GM19455 (cell line): ENCODE results near the gene HDAC1.
"Not testable (repeated sequence)": the region's sequence is repeated elsewhere in the genome, so short reads cannot be mapped to it uniquely, and the experiment has no call there.

ENCODE experiments used
- ATAC-seq: cut with Tn5 transposase; IDR thresholded peaks from one replicate; pipeline ENCODE4 v1.9.1; 2021; ENCODE audit not compliant: unreplicated experiment

Gene HDAC1

DNA sequence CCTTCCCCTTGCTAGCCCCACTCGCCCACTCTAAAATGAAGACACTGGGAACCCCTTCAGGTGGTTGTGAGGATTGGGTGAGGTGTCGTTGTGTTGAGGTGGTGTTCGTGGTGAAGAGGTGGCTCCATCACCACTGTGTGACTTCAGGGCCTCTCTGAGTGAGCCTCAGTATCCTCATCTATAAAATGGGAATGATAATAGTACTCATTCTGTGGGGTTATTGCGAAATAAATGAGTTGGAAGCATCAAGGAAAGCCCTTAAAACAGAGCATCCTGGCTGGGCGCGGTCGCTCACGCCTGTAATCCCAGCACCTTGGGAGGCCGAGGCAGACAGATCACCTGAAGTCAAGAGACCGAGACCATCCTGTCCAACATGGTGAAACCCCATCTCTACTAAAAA lies 50.8 kb downstream of the HDAC1 start:
- no peak for ATAC-seq

DNA sequence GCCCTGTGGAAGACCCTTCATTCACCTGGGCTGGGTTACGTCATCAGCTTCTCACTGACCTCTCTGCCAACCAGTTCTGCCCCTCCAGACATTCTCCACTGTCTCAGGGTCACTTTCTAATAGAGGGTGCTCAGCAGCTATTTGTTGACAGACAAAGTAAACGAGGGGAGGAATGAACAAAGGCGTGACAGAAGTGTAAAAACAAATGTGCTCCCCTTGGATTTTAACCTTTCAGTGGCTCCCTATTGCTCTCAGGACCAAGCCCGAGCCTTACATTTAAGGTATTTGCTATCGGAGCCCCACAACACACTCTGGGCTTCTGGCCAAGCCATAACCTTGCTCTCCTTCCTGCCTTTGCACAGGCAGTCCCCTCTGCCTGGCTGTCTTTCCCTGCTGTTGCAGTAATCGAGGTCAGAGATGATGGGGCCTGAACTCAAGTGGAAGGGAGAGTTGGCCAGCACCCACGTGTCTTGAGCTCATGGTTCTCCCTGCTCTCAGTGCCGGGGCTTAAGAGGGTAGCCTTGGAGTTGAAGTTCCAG lies 53.5 kb downstream of the HDAC1 start:
- ATAC-seq, result no peak

DNA sequence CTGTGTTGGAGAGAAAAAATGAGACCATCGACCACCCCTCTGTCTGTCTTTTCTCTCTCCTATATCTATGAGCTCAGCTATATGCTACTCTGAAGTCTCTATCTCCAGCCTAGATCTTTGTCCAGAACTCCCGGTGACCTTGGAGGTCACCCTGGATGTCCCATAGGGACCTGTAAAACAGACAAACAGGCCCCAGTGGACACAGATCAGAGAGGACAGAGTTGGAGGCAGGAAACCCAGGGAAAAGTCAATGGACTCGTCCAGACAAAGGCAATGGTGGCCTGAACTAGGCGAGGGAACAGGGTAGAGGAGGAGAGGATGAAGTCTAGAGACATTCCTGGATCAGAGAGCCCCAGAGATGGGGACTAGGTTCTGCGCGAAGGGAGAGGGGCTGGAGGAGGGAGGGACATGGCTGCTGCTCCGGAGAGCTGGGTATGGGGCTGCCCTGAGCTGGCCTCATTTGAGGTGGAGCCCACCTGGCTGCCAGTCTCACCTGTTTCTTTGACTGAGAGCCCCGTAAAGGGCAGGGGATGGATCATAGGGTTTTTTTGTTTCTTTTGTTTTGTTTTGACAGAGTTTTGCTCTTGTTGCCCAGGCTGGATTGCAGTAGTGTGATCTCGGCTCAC lies 54.8 kb downstream of the HDAC1 start:
- ATAC-seq, result no peak

DNA sequence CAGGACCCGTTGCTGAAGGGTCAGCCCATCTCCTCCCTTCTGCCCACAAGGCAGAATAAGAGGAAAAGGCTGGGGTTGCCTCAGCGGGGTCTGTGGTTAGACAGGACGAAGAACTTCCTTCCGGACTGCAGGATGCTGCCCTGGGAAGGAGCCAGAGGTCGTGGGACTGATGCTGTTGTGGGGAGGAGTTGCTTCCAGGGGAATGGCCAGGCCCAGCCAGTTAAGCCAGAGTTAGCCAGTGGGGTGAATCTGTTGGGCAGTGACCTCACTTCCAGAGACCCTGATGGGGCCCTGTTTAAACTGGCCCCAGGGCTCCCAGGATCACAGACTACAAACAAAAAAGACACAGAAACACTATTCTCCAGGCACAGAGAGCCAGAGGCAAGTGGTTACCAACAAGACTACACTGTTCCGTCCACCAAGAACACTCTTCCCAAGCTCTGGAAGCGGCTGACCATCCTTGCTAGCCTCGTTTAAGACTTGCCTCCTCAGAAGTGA lies 57.4 kb downstream of the HDAC1 start:
- ATAC-seq, result no peak

DNA sequence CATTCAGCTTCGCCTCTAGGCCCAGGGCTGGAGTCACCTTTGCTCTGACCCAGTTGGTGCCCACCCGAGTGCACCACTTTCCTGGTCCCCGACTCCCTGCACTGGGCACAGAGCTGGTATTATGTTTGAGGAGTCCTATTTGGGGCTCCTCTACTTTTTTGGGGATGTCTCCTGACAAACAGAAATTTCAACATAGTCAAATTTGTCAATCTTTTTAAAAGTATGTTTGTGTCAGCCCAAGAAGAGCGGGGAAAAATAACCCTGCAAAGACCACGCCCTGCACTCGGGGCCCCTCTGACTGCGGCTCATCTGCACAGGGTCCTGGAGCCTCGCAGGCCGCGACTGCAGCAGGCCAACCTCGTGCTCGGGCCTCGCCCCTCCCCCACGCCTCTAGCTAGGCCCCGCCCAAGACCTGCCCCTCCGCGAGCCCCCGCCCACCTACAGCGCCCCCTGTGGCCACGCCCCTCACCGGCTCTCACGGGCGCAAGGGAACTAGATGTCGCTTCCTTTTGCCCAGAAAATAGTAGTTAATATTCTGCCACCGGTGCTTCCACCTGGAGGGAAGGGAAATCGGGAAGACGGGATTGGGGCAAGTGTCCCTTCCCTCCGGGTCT lies 59.0 kb downstream of the HDAC1 start:
- peak; percentile 36 for ATAC-seq

DNA sequence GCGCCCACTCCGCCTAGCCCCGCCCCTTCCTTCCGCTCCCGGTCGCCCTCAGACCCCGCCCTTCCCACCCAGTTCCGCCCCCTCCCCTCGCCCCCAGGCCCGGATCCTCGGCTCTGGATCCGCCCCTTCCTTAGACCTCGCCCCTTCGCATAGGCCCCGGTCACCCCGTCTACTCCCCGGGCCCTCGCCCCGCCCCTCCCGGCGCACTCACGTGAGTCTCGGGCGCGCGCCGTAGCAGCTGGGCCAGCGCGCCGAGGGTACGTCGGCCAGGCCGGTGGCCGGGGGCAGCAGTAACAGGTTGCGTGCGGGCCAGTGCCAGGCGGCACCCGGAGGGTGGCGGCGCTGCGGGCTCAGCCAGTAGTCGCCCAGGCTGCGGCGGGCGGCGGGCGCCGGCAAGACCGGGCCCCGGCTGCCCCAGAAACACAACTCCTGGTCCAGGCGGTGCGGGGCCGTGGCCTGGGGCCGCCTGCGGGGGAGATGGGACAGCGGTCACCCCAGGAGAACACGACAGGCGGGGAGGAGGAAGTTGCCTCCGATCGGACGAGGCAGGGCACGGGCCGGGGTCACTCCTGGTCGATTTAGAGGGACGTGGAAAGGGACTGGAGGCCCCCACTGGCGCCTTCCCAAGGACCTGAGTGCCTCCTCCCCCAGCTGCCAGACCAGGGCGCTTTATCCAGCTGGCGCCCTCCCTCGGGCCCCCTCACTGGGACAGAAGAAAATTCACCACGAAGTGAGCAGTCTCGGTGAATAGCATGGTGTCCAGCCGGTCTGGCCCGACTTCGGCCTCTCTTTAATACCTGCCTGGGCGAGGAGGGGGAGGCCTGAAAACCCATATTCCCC lies 59.7 kb downstream of the HDAC1 start:
- peak; percentile 83 for ATAC-seq

DNA sequence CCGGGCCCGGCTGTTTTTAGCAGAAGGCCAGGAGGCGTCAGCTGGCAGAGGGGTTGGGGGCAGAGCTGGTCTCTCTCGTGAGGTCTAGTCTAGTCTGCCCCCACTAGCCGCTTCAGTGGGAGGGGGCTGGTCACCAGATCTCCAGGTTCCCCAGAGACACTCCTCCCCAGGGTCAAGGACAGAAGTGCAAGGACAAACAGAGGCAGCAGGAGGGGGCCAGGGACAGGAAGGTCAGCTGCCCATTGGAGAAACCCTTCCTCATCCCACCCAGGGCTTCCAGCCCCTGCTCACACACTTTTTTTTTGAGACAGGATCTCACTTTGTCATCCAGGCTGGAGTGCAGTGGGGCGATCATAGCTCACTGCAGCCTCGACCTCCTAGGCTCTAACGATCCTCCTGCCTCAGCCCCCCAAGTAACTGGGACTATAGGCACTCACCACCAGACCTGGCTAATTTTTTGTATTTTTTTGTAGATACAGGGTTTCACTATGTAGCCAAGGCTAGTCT lies 60.4 kb downstream of the HDAC1 start:
- no peak for ATAC-seq

DNA sequence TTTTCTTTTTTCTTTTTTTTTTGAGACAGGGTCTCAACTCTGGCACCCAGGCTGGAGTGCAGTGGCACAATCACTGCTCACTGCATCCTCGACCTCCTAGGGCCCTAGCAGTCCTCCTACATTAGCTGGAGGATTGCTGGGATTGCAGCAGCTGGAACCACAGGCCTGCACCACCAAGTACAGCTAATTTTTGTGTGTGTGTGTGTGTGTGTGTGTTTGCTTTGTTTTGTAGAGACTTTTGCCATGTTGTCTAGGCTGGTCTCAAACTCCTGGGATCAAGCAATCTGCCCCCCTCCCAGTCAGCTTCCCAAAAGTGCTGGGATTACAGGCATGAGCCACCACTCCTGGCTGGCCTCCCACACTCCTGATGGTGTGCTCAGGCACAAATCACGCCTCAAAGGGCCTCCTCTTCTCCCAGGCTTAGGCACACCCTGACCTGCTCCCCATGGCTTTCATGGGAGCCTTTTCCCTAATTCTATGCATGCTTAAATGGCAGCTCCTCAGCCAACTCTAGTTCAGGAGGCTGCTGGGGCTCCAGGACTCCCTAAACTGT lies 61.0 kb downstream of the HDAC1 start:
- ATAC-seq, result no peak

DNA sequence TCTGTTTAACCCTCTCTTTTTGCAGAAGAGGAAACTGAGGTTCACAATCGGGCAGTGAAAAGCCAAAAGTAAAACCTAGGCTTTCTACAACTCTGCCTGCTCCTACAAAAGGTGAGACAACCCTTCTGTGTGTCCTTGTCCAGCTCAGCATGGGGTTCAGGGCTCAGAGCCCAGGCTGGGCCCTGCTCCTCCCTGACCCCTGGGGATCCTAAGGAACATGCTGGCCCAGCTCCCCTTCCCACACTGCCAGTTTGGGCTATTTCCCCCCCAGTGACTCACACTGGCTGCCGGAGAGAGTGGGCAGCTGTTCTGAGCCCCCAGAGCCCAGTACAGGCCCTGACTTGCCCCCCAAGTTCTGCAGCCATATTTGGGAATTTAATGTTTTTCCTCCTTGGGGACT lies 61.5 kb downstream of the HDAC1 start:
- no peak for ATAC-seq

DNA sequence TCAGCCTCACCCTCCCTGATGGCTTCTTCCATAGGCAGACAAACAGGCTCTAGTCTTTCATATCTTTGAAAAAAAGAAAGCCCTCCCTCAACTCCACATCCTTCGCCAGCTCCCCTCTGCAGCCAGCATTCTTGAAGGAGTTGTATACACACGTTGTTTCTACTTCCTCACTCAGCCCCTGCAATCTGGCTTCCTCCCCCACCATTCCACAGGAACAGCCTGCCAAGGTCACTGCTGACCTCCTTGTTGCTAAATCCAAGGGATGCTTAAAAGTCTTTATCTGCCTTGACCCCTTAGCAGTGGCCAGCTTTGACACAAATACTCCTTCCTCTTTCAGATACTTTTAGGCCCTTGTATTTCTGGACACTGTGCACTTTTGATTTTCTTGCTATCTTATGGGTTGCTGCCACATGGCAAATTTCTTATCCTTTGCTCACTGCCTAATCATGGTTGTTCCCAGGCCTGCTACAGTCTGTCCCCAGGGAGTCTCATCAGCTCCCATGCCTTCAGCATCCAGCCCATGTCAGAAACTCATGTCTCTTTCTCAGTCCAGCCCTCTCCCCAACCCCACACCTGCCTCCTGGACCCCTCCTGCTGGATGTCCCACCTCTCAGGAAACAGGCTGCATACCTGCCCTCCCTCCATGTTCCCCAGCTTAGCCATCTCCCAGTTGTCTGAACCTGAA lies 62.1 kb downstream of the HDAC1 start:
- ATAC-seq, result no peak

DNA sequence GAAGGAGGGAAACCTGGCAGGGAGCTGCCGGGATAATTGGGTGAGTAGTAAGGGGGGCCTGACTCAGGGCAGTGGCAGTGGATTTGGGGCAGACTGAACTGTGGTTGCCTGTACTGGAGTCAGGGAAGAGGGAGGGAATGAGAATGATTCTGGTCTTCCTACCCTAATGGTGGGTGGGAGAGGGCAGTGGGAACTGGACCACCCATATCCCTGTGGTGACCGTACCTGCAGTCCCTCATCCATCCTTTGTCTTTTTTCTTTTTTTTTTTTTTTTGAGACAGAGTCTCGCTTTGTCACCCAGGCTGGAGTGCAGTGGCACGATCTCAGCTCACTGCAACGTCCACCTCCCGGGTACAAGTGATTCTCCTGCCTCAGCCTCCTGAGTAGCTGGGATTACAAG lies 63.9 kb downstream of the HDAC1 start:
- not testable (repeated sequence) for ATAC-seq

DNA sequence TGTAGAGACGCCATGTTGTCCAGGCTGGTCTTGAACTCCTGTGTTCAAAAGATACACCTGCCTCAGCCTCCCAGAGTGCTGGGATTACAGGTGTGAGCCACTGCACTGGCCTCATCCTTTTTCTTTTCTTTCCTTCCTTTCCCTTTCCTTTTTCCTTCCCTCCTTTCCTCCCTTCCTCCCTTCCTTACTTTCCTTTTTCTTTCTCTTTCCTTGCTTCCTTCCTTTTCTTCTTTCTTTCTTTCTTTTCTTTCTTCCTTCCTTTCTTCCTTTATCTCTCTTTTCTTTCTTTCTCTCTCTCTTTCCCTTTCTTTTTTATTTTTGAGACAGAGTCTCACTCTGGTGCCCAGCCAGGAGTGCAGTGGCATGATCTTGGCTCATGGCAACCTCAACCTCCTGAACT lies 64.6 kb downstream of the HDAC1 start:
- ATAC-seq, result no peak

DNA sequence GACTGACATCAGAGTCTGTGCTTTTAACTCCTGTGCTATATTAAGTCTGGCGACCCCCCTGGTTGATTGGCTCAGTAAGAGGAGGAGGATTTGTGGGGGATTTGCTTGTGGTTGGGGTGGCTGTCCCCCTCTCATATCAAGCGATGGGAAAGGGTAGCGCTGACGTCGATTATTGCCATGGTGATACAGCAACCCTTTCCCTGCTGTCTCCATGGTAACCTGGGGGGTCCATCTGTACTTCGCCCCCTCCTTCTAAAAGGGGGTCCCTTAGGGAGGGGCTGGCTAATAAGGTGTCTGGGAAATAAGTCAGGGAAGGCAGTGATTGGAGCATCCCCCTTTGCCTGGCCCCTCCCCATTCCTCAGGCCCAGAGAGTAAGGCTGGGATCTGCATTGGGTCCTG lies 65.7 kb downstream of the HDAC1 start:
- no peak for ATAC-seq

DNA sequence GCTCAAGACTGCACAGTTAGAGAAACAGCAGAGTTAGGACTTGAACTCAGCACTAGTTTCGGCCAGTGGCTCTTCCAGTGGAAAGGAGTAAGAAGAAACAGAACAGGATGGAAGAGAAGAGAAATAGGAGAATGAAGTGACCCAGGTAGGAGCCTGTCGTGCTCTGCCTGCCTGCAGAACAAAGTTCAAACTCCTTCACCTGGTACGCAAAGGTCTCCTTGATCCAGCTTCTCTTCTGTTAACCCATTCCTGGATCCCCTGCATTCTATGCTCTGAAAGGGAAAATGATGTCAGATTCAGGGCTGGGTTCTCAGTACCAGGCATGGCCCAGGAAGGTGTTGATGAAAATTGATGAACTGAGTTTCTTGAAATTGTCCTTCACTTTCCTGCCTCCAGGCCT lies 66.6 kb downstream of the HDAC1 start:
- ATAC-seq, result no peak

DNA sequence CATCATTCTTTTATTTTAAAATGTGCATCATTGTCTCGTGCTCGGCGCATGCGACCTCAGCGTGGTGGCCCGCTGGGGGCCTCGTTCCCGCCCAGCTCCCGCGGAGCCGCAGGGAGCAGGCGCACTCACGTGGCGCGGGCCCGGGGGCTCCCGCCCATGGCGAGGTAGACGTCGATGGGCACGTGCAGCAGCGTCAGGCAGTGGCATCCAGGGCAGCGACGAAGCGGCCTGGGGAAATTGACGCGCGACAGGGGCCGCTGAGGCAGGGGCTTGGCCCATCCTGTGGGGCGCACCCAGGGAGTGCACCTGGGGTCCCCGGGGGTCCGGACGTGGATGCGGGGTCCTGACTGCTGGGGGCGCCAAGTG lies 69.4 kb downstream of the HDAC1 start:
- no peak for ATAC-seq

DNA sequence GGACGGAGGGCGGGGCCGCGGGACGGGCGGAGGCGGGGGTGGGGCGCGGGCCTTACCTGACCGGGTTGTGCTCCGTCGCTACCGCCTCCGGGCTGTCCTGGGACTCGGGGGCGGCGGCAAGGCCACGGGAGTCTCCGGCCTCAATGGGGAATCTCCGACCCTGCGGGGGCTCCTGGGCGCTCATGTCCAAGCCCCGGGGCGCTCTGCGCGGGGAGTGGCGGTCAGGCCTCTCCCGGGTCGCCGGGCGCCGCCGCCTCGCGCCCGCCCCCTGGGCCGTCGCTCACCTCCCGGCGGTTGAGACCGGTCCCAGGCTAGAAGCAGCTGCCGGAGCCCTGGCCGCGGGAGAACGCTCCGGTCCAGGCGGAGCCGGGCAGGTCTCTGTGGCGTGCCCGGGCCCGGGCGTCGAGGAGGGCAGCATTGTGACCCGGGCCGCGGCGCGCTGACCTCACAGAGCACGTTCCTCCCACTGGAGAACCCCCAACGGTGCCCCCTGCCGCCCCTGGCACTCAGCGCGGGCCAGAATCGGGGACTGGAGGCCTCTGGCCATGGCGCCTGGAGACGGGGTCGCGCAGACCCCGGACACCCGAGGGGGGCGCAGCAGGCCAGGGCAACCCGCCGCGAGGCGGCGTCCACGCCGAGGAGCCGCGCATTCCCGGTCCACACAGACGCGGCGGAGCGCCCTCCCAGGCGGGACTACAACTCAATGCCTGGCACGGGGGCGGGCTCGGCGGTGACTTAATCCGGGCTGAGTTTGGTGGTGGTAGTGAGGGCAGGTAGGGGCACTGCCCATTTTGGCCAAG lies 70.0 kb downstream of the HDAC1 start:
- ATAC-seq, result no peak

DNA sequence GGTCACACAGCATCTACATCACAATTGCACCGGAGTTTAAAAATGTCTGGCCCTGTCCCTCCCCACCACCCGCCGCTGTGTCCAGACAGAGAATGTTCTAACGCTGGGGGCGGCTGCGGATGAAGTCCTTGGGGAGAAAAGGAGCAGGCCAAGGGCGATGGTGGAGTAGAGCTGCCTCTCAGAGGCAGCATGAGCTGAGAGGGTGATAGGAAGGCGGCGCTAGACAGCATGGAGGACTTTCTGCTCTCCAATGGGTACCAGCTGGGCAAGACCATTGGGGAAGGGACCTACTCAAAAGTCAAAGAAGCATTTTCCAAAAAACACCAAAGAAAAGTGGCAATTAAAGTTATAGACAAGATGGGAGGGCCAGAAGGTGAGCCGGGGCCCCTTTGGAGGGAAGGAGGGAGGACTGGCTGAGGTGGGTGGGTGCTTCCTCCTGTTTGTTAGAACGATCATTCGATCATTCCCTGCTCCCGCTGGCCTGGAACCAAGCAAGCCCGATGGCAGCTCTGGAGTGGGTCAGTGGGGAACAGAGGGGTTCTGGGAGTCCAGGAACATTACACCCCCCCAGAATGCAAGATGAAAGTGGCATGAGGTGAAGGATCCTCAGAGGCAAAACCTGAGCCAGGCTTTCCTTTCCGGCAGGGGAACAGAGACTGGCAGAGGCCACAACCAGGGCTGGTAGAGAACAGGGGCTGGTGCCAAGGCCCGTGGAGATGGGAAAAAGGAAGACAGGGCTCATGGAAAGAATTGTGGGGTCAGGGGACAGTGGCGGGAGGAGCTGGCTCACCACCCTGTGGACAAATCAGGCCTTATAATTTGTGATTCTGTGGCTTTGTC lies 70.8 kb downstream of the HDAC1 start, which contains the start of the genes FAM229A and TSSK3:
Gene FAM229A (minus strand): TSS at position 12 of the 840 bp plus-strand sequence. CDS start 394 bp downstream, outside the sequence.
Gene TSSK3 (plus strand): TSS at position 66 of the 840 bp plus-strand sequence. CDS start 163 bp downstream, at position 229.
- no peak for ATAC-seq

DNA sequence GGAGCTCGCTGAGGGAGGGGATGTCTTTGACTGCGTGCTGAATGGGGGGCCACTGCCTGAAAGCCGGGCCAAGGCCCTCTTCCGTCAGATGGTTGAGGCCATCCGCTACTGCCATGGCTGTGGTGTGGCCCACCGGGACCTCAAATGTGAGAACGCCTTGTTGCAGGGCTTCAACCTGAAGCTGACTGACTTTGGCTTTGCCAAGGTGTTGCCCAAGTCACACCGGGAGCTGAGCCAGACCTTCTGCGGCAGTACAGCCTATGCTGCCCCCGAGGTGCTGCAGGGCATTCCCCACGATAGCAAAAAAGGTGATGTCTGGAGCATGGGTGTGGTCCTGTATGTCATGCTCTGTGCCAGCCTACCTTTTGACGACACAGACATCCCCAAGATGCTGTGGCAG lies 71.8 kb downstream of the HDAC1 start:
- no peak for ATAC-seq

DNA sequence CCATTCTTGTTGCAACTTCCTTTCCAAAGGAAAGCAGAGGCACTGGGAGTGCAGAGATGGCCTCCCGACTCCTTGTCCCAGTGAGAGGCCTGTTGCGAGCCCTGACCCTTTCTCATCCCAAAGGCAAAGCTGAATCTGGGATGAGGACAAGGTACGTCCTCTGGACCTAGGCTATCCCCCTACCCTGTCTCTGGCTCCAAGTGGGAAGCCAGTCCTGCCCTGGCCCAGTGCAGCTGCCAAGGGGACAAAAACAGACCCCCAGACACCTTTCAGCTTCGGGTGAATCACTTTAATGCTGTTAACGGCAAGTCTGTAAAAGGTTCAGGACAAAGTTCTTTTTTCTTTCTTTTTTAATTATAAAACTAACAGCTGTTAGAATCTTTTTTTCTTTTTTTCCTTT lies 73.0 kb downstream of the HDAC1 start:
- ATAC-seq, result no peak
